DOHH2 (cell line): Measurements from ENCODE around the gene THOC7.

Source experiments
- H3F3A ChIP-seq: fragments of 200-600 bp; sonication (generic), shearing (Covaris generic); 2 replicates; pipeline ENCODE4 v1.6.0; 2016; ENCODE audit warnings: antibody characterized with exemption, mild to moderate bottlenecking; ENCODE audit not compliant: control insufficient read depth, insufficient read depth
- H3K27ac ChIP-seq: fragments of 200-600 bp; sonication (generic); 2 replicates; pipeline ENCODE4 v1.5.1; 2014; ENCODE audit warnings: low read depth, mild to moderate bottlenecking, low read length, moderate library complexity
- H3K27me3 ChIP-seq: fragments of 200-600 bp; sonication (generic); 2 replicates; pipeline ENCODE4 v1.6.1; 2014; ENCODE audit warnings: mild to moderate bottlenecking, low read length, mixed read lengths; ENCODE audit not compliant: control insufficient read depth
- H3K36me3 ChIP-seq: fragments of 200-600 bp; sonication (generic); 2 replicates; pipeline ENCODE4 v1.6.1; 2014; ENCODE audit warnings: mild to moderate bottlenecking, low read length, moderate library complexity, mixed read lengths; ENCODE audit not compliant: control insufficient read depth
- H3K4me1 ChIP-seq: fragments of 200-600 bp; sonication (generic); 2 replicates; pipeline ENCODE4 v1.6.1; 2014; ENCODE audit warnings: mild to moderate bottlenecking, low read length, mixed read lengths; ENCODE audit not compliant: control insufficient read depth
- H3K4me2 ChIP-seq: fragments of 200-600 bp; sonication (generic); 2 replicates; pipeline ENCODE4 v1.6.0; 2014; ENCODE audit warnings: mild to moderate bottlenecking, low read length, moderate library complexity
- H3K4me3 ChIP-seq: fragments of 200-600 bp; sonication (generic); 2 replicates; pipeline ENCODE4 v1.5.1; 2014; ENCODE audit warnings: mild to moderate bottlenecking, low read length, mixed read lengths
- H3K79me2 ChIP-seq: fragments of 200-600 bp; sonication (generic); 2 replicates; pipeline ENCODE4 v1.6.1; 2014; ENCODE audit warnings: mild to moderate bottlenecking, low read length, mixed read lengths; ENCODE audit not compliant: control insufficient read depth
- H3K9me2 ChIP-seq: fragments of 200-600 bp; sonication (generic); replicated peaks from 2 replicates; pipeline ENCODE4 v1.6.1; 2014; ENCODE audit warnings: mild to moderate bottlenecking, low read length, mixed read lengths; ENCODE audit not compliant: control insufficient read depth
- H3K9me3 ChIP-seq: fragments of 200-600 bp; sonication (generic); 2 replicates; pipeline ENCODE4 v1.6.1; 2014; ENCODE audit warnings: antibody characterized with exemption, low read length, mixed read lengths; ENCODE audit not compliant: control insufficient read depth, insufficient read depth
- H4K20me1 ChIP-seq: fragments of 200-600 bp; sonication (generic); 2 replicates; pipeline ENCODE4 v1.6.0; 2014; ENCODE audit warnings: low read depth, mild to moderate bottlenecking, antibody characterized with exemption, low read length, moderate library complexity; ENCODE audit not compliant: control insufficient read depth, insufficient read depth
- EZH2phosphoT487 ChIP-seq: fragments of 200-600 bp; sonication (generic); IDR thresholded peaks from 2 replicates; pipeline ENCODE4 v1.6.1; 2017; ENCODE audit warnings: borderline replicate concordance, mild to moderate bottlenecking, antibody characterized with exemption, low read length, moderate library complexity, mixed read lengths
- TF ChIP-seq, protein P1 (sequence below): fragments of 200-600 bp; sonication (generic); IDR thresholded peaks from one replicate; pipeline ENCODE4 v1.5.1; 2014; ENCODE audit warnings: antibody characterized with exemption, mild to moderate bottlenecking, low read depth, low read length; ENCODE audit not compliant: poor library complexity, severe bottlenecking

Gene THOC7

DNA sequence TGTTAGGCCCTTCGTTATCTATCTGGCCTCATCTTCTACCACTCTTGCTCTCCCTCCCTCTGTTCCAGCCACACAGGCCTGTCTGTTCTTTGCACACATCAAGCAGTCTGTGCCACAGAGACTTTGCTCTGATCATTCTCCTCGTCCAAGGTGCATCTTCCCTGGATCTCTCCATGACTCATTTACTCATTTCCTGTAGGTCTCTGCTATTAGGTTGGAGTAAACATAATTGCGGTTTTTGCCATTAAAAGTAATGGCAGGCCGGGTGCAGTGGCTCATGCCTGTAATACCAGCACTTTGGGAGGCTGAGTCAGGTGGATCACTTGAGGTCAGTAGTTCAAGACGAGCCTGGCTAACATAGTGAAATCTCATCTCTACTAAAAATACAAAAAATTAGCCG is 54.0 kb downstream of the THOC7 start:
- TF ChIP-seq, protein P1, sequence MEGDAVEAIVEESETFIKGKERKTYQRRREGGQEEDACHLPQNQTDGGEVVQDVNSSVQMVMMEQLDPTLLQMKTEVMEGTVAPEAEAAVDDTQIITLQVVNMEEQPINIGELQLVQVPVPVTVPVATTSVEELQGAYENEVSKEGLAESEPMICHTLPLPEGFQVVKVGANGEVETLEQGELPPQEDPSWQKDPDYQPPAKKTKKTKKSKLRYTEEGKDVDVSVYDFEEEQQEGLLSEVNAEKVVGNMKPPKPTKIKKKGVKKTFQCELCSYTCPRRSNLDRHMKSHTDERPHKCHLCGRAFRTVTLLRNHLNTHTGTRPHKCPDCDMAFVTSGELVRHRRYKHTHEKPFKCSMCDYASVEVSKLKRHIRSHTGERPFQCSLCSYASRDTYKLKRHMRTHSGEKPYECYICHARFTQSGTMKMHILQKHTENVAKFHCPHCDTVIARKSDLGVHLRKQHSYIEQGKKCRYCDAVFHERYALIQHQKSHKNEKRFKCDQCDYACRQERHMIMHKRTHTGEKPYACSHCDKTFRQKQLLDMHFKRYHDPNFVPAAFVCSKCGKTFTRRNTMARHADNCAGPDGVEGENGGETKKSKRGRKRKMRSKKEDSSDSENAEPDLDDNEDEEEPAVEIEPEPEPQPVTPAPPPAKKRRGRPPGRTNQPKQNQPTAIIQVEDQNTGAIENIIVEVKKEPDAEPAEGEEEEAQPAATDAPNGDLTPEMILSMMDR: no peak
- no peak for TF ChIP-seq EZH2phosphoT487
- H3K36me3 ChIP-seq: no peaks in the 10 kb centered on the region
- H3K4me3 ChIP-seq: no peak overlapping the region
- no peaks in the 10 kb centered on the region for H3F3A ChIP-seq
- no peaks in the 10 kb centered on the region for H3K9me3 ChIP-seq
- H4K20me1 ChIP-seq: no peaks in the 10 kb centered on the region
- H3K4me1 ChIP-seq: no peaks in the 10 kb centered on the region
- H3K27me3 ChIP-seq: no peaks in the 10 kb centered on the region
- no peak overlapping the region for H3K27ac ChIP-seq
- no peak overlapping the region for H3K4me2 ChIP-seq
- no peaks in the 10 kb centered on the region for H3K79me2 ChIP-seq
- H3K9me2 ChIP-seq: no peaks in the 10 kb centered on the region

DNA sequence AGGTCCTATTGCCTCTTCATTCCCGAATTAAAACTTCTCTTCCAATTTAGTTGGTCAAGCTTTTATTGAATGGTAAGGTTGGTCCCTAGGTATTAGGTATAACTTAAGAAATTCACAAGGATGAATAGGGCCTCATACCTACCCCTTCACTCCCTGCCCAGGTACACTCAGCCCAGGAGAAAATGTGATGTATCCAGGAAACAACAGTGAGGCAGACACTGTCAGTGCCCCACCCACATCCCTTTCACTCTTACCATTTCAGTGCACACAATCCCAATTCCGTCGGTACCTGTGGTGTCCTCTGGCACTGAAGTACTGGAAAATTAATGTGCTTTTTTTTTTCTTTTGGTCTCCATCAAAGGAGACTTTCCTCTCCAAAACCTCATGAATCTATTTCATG is 55.0 kb downstream of the THOC7 start:
- Histone ChIP-seq H3K79me2 (no peaks in the 10 kb centered on the region), H3K27ac (no peak overlapping the region), H3K4me2 (no peak overlapping the region), H3K9me2 (no peaks in the 10 kb centered on the region), H3F3A (no peaks in the 10 kb centered on the region), H3K27me3 (no peaks in the 10 kb centered on the region), H3K36me3 (no peaks in the 10 kb centered on the region), H3K4me1 (no peaks in the 10 kb centered on the region), H4K20me1 (no peaks in the 10 kb centered on the region), H3K9me3 (no peaks in the 10 kb centered on the region), H3K4me3 (no peak overlapping the region)
- no peak for TF ChIP-seq EZH2phosphoT487
- TF ChIP-seq, protein P1: no peak

DNA sequence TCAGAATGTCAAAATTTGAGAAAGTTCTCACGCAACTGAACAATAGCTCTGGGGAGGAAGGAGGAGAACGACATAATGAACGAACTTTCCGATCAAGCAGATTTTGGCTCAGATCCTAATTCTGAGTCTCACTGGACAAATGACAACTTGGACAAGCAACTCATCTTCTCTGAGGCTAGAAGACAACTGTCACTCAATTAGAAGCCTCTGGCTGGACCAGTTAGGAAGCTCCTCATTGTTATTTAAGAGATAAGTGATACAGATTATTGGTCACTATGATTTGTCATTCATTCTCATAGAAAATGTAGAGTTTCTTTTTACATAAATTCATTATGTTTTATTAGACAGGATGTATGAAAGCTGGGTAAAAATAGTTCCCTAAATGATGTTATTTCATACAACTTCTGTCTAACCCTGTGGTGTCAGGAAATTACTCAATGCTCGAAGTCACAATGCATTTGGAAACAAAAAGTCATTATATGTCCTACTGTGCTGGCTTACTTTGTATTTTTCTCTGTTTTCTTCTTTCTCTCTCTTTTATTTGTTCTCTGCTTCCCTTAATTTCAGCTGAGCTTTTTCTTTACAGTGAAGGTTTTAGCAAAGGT is 55.5 kb downstream of the THOC7 start:
- Histone ChIP-seq H3F3A (no peaks in the 10 kb centered on the region), H4K20me1 (no peaks in the 10 kb centered on the region), H3K36me3 (no peaks in the 10 kb centered on the region), H3K27me3 (no peaks in the 10 kb centered on the region), H3K27ac (no peak overlapping the region), H3K79me2 (no peaks in the 10 kb centered on the region), H3K4me2 (no peak overlapping the region), H3K4me1 (no peaks in the 10 kb centered on the region), H3K9me2 (no peaks in the 10 kb centered on the region), H3K9me3 (no peaks in the 10 kb centered on the region), H3K4me3 (no peak overlapping the region)
- TF ChIP-seq EZH2phosphoT487: no peak

DNA sequence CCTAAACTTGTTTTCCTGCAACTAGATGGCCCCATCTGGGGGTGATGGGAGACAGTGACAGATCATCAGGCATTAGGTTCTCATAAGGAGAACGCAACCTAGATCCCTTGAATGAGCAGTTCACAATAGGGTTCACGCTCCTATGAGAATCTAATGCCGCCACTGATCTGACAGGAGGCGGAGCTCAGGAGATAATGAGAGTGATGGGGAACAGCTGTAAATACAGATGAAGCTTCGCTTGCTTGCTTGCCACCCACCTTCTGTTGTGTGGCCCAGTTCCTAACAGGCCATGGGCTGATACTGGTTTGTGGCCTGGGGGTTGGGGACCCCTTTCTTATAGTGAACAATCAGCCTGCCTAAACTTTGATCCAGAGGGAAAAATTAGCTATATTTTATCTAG is 59.7 kb downstream of the THOC7 start:
- H3K27me3 ChIP-seq: peaks cover 4% of the 10 kb centered on the region
- H3K9me2 ChIP-seq: no peaks in the 10 kb centered on the region
- no peak overlapping the region for H3K4me2 ChIP-seq
- no peak overlapping the region for H3K4me3 ChIP-seq
- TF ChIP-seq, protein P1: no peak
- TF ChIP-seq EZH2phosphoT487: no peak
- H3K79me2 ChIP-seq: no peaks in the 10 kb centered on the region
- H4K20me1 ChIP-seq: no peaks in the 10 kb centered on the region
- H3K9me3 ChIP-seq: no peaks in the 10 kb centered on the region
- H3K36me3 ChIP-seq: no peaks in the 10 kb centered on the region
- no peak overlapping the region for H3K27ac ChIP-seq
- no peaks in the 10 kb centered on the region for H3K4me1 ChIP-seq
- no peaks in the 10 kb centered on the region for H3F3A ChIP-seq
